Measurements from ENCODE around the gene ADAMTSL1.

ADAMTSL1 gene

DNA sequence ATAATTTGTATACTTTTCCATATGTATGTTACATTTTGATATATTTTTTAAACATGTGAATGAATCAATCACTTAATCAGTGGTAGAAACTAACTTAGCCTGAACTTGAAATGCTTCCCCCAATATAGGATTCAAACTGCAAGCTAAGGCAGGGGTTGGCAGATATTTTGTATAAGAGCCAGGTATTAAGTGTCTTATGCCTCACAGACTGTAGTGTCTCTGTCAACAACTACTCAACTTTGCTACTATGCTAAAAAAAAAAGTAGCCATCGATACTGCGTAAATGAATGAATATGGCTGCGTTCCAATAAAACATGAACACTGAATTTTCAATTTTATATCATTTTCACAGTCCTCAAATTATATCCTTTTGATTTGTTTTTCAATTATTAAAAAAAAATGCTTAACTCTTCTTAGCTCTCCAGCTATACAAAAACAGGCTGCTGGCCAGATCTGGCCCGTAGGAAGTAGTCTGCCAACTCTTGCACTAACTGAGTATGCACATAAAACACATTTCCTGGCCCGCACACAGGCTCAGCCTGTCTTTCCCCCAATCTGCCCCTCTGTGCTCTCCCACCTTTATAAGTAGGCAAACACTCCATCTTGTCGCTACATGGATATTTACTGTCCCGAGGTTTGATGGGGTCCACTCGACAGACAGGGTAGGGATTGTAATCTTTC, 467.2 kb downstream of the ADAMTSL1 start:
- in situ Hi-C loops (cut with MboI; ENCODE audit: low sequenced_read_pairs, unreplicated experiment), result no loop called here

DNA sequence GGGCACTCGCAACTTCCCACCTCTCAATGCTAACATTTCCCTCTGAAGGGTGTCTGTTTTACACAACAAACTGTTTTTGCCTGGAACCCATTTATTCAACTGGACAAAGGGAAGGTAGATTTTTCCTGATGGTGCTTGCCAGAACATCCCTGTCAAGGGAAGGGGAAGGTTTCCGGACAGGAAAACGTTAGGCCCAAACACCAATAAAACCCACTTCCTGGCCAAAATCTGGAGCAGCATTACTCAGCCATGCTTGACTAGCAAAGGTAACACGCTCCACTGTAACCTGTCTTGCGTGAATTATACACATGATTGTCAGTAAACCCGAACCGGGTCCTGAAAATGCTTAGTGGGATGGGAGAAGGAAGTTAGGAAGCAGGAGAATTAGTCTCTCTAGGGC, 468.8 kb downstream of the ADAMTSL1 start:
- no peak for DNase-seq (ENCODE audit: low spot score)
- TF ChIP-seq, protein P1, sequence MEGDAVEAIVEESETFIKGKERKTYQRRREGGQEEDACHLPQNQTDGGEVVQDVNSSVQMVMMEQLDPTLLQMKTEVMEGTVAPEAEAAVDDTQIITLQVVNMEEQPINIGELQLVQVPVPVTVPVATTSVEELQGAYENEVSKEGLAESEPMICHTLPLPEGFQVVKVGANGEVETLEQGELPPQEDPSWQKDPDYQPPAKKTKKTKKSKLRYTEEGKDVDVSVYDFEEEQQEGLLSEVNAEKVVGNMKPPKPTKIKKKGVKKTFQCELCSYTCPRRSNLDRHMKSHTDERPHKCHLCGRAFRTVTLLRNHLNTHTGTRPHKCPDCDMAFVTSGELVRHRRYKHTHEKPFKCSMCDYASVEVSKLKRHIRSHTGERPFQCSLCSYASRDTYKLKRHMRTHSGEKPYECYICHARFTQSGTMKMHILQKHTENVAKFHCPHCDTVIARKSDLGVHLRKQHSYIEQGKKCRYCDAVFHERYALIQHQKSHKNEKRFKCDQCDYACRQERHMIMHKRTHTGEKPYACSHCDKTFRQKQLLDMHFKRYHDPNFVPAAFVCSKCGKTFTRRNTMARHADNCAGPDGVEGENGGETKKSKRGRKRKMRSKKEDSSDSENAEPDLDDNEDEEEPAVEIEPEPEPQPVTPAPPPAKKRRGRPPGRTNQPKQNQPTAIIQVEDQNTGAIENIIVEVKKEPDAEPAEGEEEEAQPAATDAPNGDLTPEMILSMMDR (IDR thresholded peaks at IDR 0.05; ENCODE audit: borderline replicate concordance, control extremely low read depth, extremely low read depth, insufficient read depth, missing control alignments), result no peak
- in situ Hi-C loops (cut with MboI; ENCODE audit: low sequenced_read_pairs, unreplicated experiment), result no loop called here

More for the DNA sequence above, 467.2 kb downstream of the ADAMTSL1 start:
- no peak for DNase-seq (ENCODE audit: low spot score)
- TF ChIP-seq, protein P1 (IDR thresholded peaks at IDR 0.05; ENCODE audit: borderline replicate concordance, control extremely low read depth, extremely low read depth, insufficient read depth, missing control alignments), result no peak

DNA sequence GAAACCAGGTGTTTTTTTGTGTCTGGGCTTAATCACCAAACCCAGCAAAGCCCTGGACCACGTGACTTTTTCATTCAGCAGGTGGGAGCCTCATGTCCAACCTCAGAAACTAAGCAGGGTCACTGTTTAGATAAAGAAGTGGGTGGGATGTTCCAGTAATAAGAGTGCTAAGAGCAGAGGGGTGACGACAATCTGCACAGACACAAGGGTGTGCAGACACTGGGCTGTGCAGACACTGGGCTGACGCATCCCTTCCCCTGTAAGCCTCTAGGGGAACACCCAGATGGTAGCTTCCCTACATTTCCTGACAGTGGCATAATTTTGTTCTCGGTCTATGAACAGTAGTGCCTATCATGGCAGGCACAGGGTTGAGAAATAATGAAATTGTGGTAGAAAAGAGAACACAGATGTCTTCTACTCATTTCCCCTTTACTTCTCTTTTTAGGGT, 474.0 kb downstream of the ADAMTSL1 start:
- in situ Hi-C loops (cut with MboI; ENCODE audit: low sequenced_read_pairs, unreplicated experiment), result no loop called here
- TF ChIP-seq, protein P1 (IDR thresholded peaks at IDR 0.05; ENCODE audit: borderline replicate concordance, control extremely low read depth, extremely low read depth, insufficient read depth, missing control alignments), result no peak
- DNase-seq (ENCODE audit: low spot score), result no peak

DNA sequence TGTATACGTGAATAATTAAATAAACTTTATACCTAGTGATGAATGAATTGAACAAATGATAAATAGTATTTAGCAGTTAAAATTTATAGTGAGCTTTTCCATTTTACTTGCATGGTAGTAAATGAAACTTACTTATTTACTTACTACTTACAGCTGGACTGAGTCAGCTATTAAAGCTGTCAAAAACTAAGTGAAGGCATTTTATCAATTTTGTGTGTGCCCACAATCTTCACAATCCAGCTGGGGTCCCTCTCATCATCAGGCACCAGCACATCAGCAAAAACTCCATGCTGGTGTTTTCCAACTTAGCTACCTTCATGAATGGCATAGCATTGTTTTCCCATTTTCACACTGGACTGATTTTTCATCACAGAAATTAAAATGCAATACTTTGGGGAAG, 478.0 kb downstream of the ADAMTSL1 start:
- in situ Hi-C loops (cut with MboI; ENCODE audit: low sequenced_read_pairs, unreplicated experiment), result no loop called here
- no peak for DNase-seq (ENCODE audit: low spot score)

DNA sequence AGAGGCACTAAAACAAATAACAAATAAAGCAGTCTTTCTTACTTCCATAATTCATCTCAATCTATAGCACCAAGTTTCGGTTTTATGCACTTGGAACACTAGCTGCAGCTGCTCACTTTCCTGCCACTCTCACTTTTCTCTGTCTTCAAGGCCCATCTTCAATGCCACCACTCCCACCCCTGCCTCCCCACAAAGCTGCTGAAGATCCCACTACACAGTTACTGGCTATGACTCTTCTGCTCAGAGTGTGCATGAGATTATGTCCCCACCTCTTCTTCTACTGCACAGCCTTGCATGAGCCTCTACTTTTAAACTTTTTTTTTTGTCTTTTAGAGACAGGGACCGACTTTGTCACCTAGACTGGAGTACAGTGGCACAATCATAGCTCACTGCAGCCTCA, 481.7 kb downstream of the ADAMTSL1 start:
- in situ Hi-C loops (cut with MboI; ENCODE audit: low sequenced_read_pairs, unreplicated experiment), result no loop called here
- TF ChIP-seq, protein P1 (IDR thresholded peaks at IDR 0.05; ENCODE audit: borderline replicate concordance, control extremely low read depth, extremely low read depth, insufficient read depth, missing control alignments), result no peak
- no peak for DNase-seq (ENCODE audit: low spot score)

More for the DNA sequence above, 478.0 kb downstream of the ADAMTSL1 start:
- TF ChIP-seq, protein P1 (IDR thresholded peaks at IDR 0.05; ENCODE audit: borderline replicate concordance, control extremely low read depth, extremely low read depth, insufficient read depth, missing control alignments), result no peak
